Umbilical cord (tissue), 2 donors: ENCODE data around the gene TFAP2B. TPM values are rescaled to one million over a fixed set of nuclear protein-coding genes. Genes with fewer than 3 reads are reported as not detected.

Experiments
- DNase-seq: peaks from one replicate; pipeline ENCODE4 v3.0.0-alpha.2; 2015; ENCODE audit warnings: low spot score
- total RNA-seq: library from RNA; depleted of rRNA; stranded (reverse); fragments of >200 nt; gene quantifications from one replicate; pipeline ENCODE4 v1.2.3, GENCODE V29; 2014; ENCODE audit warnings: low replicate concordance; ENCODE audit not compliant: insufficient read depth

Gene TFAP2B
- total RNA-seq, 1 donor from 2014 or later = 1.4 TPM

DNA sequence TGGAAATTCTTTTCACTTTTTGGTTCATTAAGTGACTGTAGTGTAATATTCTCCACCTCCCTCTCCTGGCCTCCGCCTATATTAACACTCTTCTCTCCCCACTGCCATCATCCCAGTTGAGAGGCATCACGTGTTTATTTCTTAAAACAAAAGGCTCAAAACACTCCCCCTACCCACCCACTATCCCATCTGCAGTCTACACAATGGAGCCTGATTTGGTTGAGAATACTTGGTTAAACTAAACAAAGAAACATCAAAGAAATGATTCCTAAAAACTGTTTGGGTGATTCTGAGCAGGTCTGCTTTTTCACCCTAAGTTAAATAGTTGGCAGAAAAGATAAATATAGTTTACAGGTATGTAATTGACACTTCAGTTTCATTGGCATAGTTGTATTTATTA, 5.9 kb downstream of the TFAP2B start:
- DNase-seq = no peak

DNA sequence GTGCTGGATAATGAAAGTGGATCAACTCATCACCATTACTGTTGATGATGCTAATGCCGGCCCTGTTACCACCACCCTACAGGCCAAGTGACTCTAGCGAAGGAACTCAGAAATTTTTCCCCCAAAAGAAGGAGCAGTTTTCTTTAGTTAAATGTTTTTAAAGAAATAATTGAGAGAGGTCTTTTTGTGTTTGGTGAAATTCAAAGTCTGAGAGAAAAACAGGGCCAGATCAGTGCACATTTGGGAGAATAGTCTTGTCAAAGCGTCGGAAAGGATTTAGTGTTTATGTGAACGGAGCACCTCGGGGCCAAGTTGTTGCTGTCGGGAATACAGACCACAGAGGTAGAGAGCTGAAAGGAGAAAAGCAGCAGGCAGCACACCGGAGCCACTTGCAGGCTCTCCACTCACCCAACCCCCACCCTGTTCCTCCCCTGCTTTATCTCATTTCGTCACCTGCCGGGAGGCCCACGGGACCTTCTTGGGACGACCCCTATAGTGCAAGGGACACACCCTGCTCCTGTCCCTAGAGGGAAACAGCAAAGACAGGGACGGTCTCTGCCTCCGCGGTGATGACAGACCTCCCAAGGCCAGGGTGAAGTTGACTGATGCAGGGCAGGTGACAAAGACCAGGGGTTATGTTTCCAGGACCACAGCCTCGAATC, 6.8 kb downstream of the TFAP2B start:
- no peak for DNase-seq

- DNase-seq = no peak
Measured at GRCh38 chr6:50826037-50826761, 7.5 kb downstream of the TFAP2B start.

GRCh38 chr6:50826803-50827202, 8.1 kb downstream of the TFAP2B start:
- DNase-seq = no peak

GRCh38 chr6:50829049-50829448, 10.4 kb downstream of the TFAP2B start:
- no peak for DNase-seq

DNA sequence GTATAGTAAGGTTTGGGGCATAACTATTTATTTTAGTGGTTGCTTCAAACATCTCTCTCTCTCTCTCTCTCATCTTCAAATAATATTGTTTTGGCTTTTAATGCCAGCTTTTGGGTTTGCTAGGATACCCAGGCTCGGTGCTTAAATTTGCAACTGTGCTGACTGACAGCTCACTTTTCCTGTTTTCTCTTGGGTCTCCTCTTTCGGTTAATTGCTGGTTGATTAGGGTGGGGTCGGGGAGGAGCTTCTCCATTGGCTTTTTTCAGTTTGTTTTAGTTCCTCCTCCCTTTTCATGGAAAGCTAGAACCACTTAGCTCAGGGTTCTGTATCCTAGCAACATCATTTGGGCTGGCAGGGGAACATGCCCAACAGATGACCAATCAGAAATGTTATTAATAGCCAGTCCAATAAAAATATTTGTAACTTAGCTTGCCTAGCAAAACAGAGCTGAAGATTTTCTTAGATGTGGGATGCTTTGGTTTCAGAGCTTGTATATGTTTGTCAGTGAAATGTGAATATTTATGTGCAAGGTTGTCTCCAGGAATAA, 11.3 kb downstream of the TFAP2B start:
- no peak for DNase-seq

- no peak for DNase-seq
Measured at GRCh38 chr6:50831186-50831585, 12.5 kb downstream of the TFAP2B start.

- DNase-seq = no peak
Measured at GRCh38 chr6:50832912-50833311, 14.2 kb downstream of the TFAP2B start.

GRCh38 chr6:50834929-50835410, 16.3 kb downstream of the TFAP2B start:
- no peak for DNase-seq

- DNase-seq = no peak
Measured at GRCh38 chr6:50836231-50836630, 17.6 kb downstream of the TFAP2B start.

- DNase-seq = no peak
Measured at GRCh38 chr6:50837589-50838445, 19.1 kb downstream of the TFAP2B start.

DNA sequence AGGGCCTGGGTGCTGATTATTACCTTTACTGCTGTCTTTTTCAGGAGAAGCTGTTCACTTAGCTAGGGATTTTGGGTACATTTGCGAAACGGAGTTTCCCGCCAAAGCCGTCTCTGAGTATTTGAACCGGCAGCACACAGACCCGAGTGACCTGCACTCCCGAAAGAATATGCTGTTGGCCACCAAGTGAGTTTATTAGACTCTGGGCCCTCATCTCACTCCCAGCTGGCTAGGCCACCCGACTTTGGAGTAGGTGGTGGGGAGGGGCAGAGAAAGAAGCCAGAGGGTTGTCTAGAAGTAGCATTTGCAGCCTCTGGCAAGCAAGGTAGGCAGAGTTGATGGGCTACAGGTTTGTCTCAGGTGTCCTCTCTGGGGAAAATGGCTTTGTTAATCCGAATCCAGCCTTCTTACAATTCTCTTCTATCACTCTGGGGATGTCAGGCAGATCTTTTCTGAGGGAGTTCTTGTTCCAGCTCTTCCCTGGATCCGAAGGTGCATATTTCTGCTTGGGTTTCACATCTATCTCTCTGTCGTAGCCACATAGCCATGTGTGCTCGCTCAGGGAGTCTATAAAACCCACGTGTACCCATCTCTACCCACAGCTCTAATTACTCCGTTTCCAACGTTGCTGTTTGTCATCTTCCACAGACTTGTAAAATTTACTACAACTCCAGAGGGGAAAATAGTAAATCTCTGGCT, 21.6 kb downstream of the TFAP2B start:
- no peak for DNase-seq

GRCh38 chr6:50840811-50841192, 22.1 kb downstream of the TFAP2B start:
- DNase-seq = no peak

- no peak for DNase-seq
Measured at GRCh38 chr6:50842446-50842845, 23.8 kb downstream of the TFAP2B start.

- DNase-seq = no peak
Measured at GRCh38 chr6:50842861-50843384, 24.3 kb downstream of the TFAP2B start.

GRCh38 chr6:50843842-50844241, 25.2 kb downstream of the TFAP2B start:
- peak; percentile 46 for DNase-seq

DNA sequence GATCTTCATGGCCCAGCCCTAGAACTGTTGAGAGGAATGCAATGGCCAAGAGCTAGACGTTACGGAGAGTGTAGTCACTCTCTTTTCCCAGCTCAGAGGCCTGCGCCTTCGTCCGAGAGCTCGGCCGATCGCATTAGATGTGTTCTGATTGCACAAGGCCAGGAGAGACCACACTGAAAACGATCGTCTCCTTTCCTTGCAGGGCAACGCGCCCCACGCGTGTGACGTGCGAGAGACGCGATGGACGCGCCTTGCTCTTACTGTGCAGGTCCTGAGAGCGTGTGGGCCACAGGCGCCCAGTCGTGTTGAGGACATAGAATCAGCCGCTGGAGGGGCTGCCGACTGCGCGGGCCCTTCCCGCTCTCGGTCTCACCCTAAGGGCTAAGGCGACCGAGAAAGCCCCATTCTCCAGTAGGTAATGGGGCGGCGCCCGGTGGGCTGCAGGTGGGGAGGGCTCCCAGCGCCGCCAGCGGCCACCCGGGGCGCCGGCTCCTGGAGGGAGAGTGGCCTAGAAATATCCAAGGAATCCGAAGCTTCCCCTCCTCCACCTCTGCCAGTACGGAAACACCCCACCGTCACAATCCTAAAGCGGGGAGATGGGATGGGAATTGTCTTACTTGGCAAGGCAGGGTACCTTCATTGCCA, 26.9 kb downstream of the TFAP2B start:
- DNase-seq = no peak

- no peak for DNase-seq
Measured at GRCh38 chr6:50846144-50846851, 27.6 kb downstream of the TFAP2B start.

GRCh38 chr6:50846852-50847155, 28.1 kb downstream of the TFAP2B start:
- DNase-seq = no peak
